ENCODE measurements around the gene HES2. TPM values are rescaled to one million over a fixed set of nuclear protein-coding genes. Genes with fewer than 3 reads are reported as not detected.

HES2 gene
- total and polyA plus RNA-seq, 9 of the 15 experiments (the other 6 are each of a cell fraction or from before 2014, with no cell fraction given) = 0.05 to 0.18 (median 0.07) TPM; not detected in 4

- TF ChIP-seq ZBTB1 (CRISPR knock-in tag; IDR thresholded peaks at IDR 0.05; ENCODE audit: borderline replicate concordance, low read depth) = peak; percentile 88
- peak; percentile 63; the same call in 1 of the 2 replicates for TF ChIP-seq SAFB (IDR thresholded peaks at IDR 0.05; ENCODE audit: borderline replicate concordance, low read depth, low read length)
- peak; percentile 60 for TF ChIP-seq NFE2 (IDR thresholded peaks at IDR 0.05; ENCODE audit: low read depth)
- no peak for TF ChIP-seq THAP7 (CRISPR knock-in tag; IDR thresholded peaks at IDR 0.05)
- peak; percentile 49 to 58; a peak in 3 of 4 replicates for TF ChIP-seq NRF1 (conservative IDR thresholded peaks at IDR 0.05 in 1 of 2, IDR thresholded peaks at IDR 0.05 in 1 of 2)
- peak; percentile 20; the same call in 1 of the 2 replicates for TF ChIP-seq MYC (IDR thresholded peaks at IDR 0.05; ENCODE audit: low read depth, low read length)
- 0 out of 2 replicates have a peak, but pooled peaks have one; percentile 25 for TF ChIP-seq MYC (CRISPR knock-in tag; IDR thresholded peaks at IDR 0.05; ENCODE audit: borderline replicate concordance, low read depth)
- TF ChIP-seq MXI1 (IDR thresholded peaks at IDR 0.05; ENCODE audit: low read depth, low read length) = no peak
- peak; percentile 87 for TF ChIP-seq MAX (CRISPR knock-in tag; IDR thresholded peaks at IDR 0.05)
- TF ChIP-seq PHF8 (IDR thresholded peaks at IDR 0.05; ENCODE audit: borderline replicate concordance, low read length) = no peak
- TF ChIP-seq ERF (CRISPR knock-in tag; IDR thresholded peaks at IDR 0.05) = no peak
- TF ChIP-seq NFIX (CRISPR knock-in tag; IDR thresholded peaks at IDR 0.05; ENCODE audit: low read depth) = no peak
- no peak; the same call in 1 of the 2 replicates for TF ChIP-seq DPF2 (IDR thresholded peaks at IDR 0.05)
- peak in 2 of 3 experiments; percentile 43 to 64; a peak in 5 of 6 replicates for TF ChIP-seq CTCF (IDR thresholded peaks at IDR 0.05 in 2 of 3, conservative IDR thresholded peaks at IDR 0.05 in 1 of 3; ENCODE audit: insufficient read depth in 2 of 3, low read depth in 1 of 3, low read length in 3 of 3)
- TF ChIP-seq L3MBTL2 (IDR thresholded peaks at IDR 0.05) = 0 out of 2 replicates have a peak, but pooled peaks have one; percentile 28
- TF ChIP-seq GABPB1 (CRISPR knock-in tag; IDR thresholded peaks at IDR 0.05) = 0 out of 2 replicates have a peak, but pooled peaks have one; percentile 15
- peak; percentile 81 for TF ChIP-seq KDM2B (CRISPR knock-in tag; IDR thresholded peaks at IDR 0.05)
- no peak for TF ChIP-seq ZC3H4 (CRISPR knock-in tag; IDR thresholded peaks at IDR 0.05; ENCODE audit: borderline replicate concordance)
- TF ChIP-seq RB1 (IDR thresholded peaks at IDR 0.05; ENCODE audit: low read depth) = 0 out of 2 replicates have a peak, but pooled peaks have one; percentile 21
- TF ChIP-seq ZFP1 (CRISPR knock-in tag; IDR thresholded peaks at IDR 0.05) = no peak
- peak; percentile 91 for TF ChIP-seq VEZF1 (CRISPR knock-in tag; IDR thresholded peaks at IDR 0.05)
- peak; percentile 82 for TF ChIP-seq ZBTB7A (IDR thresholded peaks at IDR 0.05; ENCODE audit: borderline replicate concordance, control insufficient read depth, low read depth, low read length)
- peak; percentile 62; the same call in 1 of the 2 replicates for TF ChIP-seq NFIC (IDR thresholded peaks at IDR 0.05)
Observed at GRCh38 chr1:6440198-6441126, 20.7 kb upstream of the HES2 start (continued).

All from K562 (cell line).